HFFc6 (cell line): ENCODE data around the gene CDHR4. TPM values are rescaled to one million over a fixed set of nuclear protein-coding genes. Genes with fewer than 3 reads are reported as not detected.
"Not testable (repeated sequence)": the region's sequence is repeated elsewhere in the genome, so short reads cannot be mapped to it uniquely, and the experiment has no call there.

Source experiments
- DNase-seq: peaks from one replicate; pipeline ENCODE4 v3.0.0-alpha.2; 2018
- H3K27ac Mint-ChIP-seq: 2 replicates; pipeline ENCODE4 v1.8.0; 2020; ENCODE audit warnings: mild to moderate bottlenecking, mixed read lengths
- H3K27me3 Mint-ChIP-seq: 2 replicates; pipeline ENCODE4 v1.8.0; 2021; ENCODE audit warnings: mild to moderate bottlenecking, moderate library complexity, mixed read lengths; ENCODE audit not compliant: insufficient read depth
- H3K36me3 Mint-ChIP-seq: 2 replicates; pipeline ENCODE4 v1.8.0; 2021; ENCODE audit warnings: low read depth, mixed read lengths
- H3K4me1 Mint-ChIP-seq: 2 replicates; pipeline ENCODE4 v1.8.0; 2020; ENCODE audit warnings: low read depth, mixed read lengths
- H3K4me3 Mint-ChIP-seq: 2 replicates; pipeline ENCODE4 v1.8.0; 2020; ENCODE audit warnings: mild to moderate bottlenecking, moderate library complexity, mixed read lengths
- H3K9me3 Mint-ChIP-seq: 2 replicates; pipeline ENCODE4 v1.8.0; 2020; ENCODE audit warnings: mild to moderate bottlenecking, mixed read lengths
- total RNA-seq, 6 experiments: library from RNA; stranded (reverse); fragmentation: NEBNext Ultra II Directional; extraction: Animal tissue kit (Norgen Biotek cat#: 25700); gene quantifications; 2 replicates in 1 of 6; 3 replicates in 5 of 6; pipeline ENCODE4 v1.2.3, GENCODE V29; 2021
- TF ChIP-seq, protein P1 (sequence below): fragments of 200-600 bp; sonication (generic); IDR thresholded peaks from 2 replicates; pipeline ENCODE4 v1.5.0; 2021; ENCODE audit warnings: antibody characterized with exemption, mild to moderate bottlenecking

CDHR4 gene
- total RNA-seq, 6 experiments from 2014 or later, result 0.17 to 0.18 TPM; not detected in 4

DNA sequence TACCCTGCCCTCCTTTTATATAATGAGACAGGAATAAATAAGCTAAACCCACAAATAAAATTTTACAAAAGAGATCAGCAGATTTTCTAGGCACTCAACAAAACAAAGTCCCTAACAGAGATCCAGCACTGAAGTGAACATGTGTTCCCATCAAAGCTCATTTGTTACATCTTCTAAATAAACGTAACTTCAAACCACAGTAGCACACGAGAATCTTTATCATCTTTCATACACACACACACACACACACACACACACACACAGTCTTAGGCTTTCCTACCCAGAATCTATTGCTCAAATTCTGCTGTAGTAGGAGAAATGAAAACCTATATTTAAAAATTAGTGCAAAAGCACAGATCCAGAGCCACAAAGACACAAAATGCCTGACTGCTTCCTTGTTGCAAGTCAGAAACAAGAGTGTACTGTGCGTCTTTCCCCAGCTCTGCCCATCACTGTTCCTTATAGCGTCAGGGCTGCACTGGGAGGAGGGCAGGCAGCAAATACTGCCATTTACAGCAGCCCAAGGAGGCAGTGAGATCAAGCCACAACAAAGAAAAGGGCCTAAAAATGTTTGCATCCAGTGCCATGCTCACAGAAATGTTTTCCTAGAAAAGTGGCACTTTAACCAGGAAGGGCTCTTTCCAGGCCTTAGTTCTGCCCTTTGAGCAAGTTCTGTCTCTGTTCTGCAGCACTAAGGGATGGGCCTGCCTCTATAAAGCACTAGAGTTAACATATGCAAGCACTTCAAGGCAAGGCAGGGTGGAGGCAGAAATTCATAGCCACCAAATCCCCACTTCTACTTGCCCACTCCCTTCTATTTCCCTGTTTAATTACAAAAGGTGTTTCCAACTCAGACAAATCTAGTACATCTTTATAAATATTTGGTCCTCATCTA lies 19.3 kb downstream of the CDHR4 start:
- TF ChIP-seq, protein P1, sequence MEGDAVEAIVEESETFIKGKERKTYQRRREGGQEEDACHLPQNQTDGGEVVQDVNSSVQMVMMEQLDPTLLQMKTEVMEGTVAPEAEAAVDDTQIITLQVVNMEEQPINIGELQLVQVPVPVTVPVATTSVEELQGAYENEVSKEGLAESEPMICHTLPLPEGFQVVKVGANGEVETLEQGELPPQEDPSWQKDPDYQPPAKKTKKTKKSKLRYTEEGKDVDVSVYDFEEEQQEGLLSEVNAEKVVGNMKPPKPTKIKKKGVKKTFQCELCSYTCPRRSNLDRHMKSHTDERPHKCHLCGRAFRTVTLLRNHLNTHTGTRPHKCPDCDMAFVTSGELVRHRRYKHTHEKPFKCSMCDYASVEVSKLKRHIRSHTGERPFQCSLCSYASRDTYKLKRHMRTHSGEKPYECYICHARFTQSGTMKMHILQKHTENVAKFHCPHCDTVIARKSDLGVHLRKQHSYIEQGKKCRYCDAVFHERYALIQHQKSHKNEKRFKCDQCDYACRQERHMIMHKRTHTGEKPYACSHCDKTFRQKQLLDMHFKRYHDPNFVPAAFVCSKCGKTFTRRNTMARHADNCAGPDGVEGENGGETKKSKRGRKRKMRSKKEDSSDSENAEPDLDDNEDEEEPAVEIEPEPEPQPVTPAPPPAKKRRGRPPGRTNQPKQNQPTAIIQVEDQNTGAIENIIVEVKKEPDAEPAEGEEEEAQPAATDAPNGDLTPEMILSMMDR, result no peak
- H3K9me3 Mint-ChIP-seq, result no peaks in the 10 kb centered on the region
- no peak overlapping the region for H3K27ac Mint-ChIP-seq
- H3K4me3 Mint-ChIP-seq, result no peak overlapping the region
- peaks cover 29% of the 10 kb centered on the region for H3K4me1 Mint-ChIP-seq
- peaks cover 17% of the 10 kb centered on the region for H3K36me3 Mint-ChIP-seq
- H3K27me3 Mint-ChIP-seq, result no peaks in the 10 kb centered on the region
- no peak for DNase-seq

GRCh38 chr3:49779358-49780079 lies 20.2 kb downstream of the CDHR4 start:
- Mint-ChIP-seq H3K4me1 (peaks cover 30% of the 10 kb centered on the region), H3K27ac (no peak overlapping the region), H3K36me3 (peaks cover 10% of the 10 kb centered on the region; the same call in 1 of the 2 replicates), H3K4me3 (no peak overlapping the region), H3K27me3 (no peaks in the 10 kb centered on the region), H3K9me3 (no peaks in the 10 kb centered on the region)
- TF ChIP-seq, protein P1, result no peak
- no peak for DNase-seq

DNA sequence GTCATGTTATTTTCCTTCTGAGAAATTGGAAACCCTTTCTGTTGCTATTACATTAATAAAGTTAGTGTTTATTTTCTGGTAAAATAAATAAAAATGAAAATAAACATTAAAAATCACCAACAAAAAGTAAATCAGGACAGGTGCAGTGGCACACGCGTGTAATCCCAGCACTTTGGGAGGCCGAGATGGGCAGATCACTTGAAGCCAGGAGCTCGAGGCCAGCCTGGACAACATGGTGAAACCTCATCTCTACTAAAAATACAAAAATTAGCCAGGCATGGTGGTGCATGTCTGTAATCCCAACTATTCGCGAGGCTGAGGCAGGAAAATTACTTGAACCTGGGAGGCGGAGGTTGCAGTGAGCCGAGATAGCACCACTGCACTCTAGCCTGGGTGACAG lies 23.6 kb downstream of the CDHR4 start:
- not testable (repeated sequence) for H3K27me3 Mint-ChIP-seq

DNA sequence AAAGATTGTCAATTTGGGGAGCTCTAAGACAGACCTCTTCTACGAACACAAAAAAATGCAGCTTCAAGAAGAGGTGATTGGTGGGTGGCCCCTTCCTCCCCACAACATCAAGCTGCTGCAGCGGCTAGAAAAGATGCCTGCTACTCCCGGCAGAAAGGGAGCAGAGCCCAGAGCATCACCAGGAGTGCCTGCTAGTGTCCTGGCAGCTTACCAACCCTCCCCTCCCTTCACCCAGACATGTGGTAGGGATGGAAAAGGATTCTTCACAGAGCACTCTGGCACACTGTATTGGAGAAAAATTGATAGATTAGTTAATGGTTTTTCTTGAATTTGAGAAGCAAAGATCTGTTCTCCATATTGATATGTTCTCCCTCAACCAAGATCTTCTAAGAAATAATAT lies 24.1 kb downstream of the CDHR4 start:
- no peak overlapping the region for H3K4me3 Mint-ChIP-seq
- peaks cover 31% of the 10 kb centered on the region for H3K4me1 Mint-ChIP-seq
- no peaks in the 10 kb centered on the region for H3K27me3 Mint-ChIP-seq
- TF ChIP-seq, protein P1, result no peak
- H3K27ac Mint-ChIP-seq, result no peak overlapping the region
- 0 out of 2 replicates have a peak, but pooled peaks cover 10% of the 10 kb centered on the region for H3K36me3 Mint-ChIP-seq
- no peaks in the 10 kb centered on the region for H3K9me3 Mint-ChIP-seq
- no peak for DNase-seq

More for the DNA sequence above, 23.6 kb downstream of the CDHR4 start:
- not testable (repeated sequence) for DNase-seq, H3K4me3 Mint-ChIP-seq, H3K27ac Mint-ChIP-seq, H3K9me3 Mint-ChIP-seq
- H3K4me1 Mint-ChIP-seq, result peaks cover 30% of the 10 kb centered on the region
- 0 out of 2 replicates have a peak, but pooled peaks cover 10% of the 10 kb centered on the region for H3K36me3 Mint-ChIP-seq

DNA sequence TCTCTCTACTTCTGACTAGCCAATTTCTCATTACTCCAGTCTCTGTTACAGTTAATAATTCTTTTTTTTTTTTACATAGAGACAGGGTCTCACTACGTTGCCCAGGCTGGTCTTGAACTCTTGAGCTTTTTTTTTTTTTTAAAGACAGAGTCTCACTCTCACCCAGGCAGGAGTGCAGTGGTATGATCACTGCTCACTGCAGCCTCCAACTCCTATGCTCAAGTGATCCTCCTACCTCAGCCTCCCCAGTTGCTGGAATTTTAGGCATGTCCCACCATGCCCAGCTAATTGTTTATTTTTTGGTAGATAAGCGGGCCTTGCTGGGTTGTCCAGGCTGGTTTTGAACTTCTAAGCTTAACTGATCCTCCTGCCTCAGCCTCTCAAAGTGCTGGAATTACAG lies 27.0 kb downstream of the CDHR4 start:
- Mint-ChIP-seq H3K4me1 (peaks cover 37% of the 10 kb centered on the region), H3K27ac (no peak overlapping the region), H3K36me3 (peaks cover 10% of the 10 kb centered on the region), H3K4me3 (no peak overlapping the region), H3K9me3 (no peaks in the 10 kb centered on the region), H3K27me3 (no peaks in the 10 kb centered on the region)
- TF ChIP-seq, protein P1, result no peak
- DNase-seq, result no peak
